Pancreas (tissue), 10 donors: ENCODE results near the gene VWA8. TPM values are rescaled to one million over a fixed set of nuclear protein-coding genes. Genes with fewer than 3 reads are reported as not detected.
"Not testable (repeated sequence)": the region's sequence is repeated elsewhere in the genome, so short reads cannot be mapped to it uniquely, and the experiment has no call there.

ENCODE experiments used
- ATAC-seq, 4 donors: fragments of 200-7000 bp; cut with Tn5 transposase; one replicate each; pipeline versions ENCODE4 v1.8.0 to v1.9.1; 2020; ENCODE audit warnings: mild to moderate bottlenecking in 4 of 4, moderate library complexity in 4 of 4
- DNase-seq, 6 donors: peaks; one replicate each; pipeline ENCODE4 v3.0.0-alpha.2; 2020
- FAIRE-seq: peaks from 2 replicates; lab custom pipeline; 2012; peaks lifted over from hg19 to GRCh38; lab: Jason Lieb, UNC
- H3K27ac ChIP-seq, 4 donors: fragments of 200-600 bp; sonication (generic); 1 replicate in 3 of 4; 2 replicates in 1 of 4; pipeline versions ENCODE4 v1.5.0 to v1.8.0; 2020
- H3K27me3 ChIP-seq, 4 donors: fragments of 200-600 bp; one replicate each; pipeline ENCODE4 v1.8.0; 2021
- H3K36me3 ChIP-seq, 3 donors: fragments of 200-600 bp; sonication (generic) in 1 of 3; one replicate each; pipeline versions ENCODE4 v1.5.0 to v1.8.0; 2020 to 2021
- H3K4me1 ChIP-seq, 3 donors: fragments of 200-600 bp; one replicate each; pipeline ENCODE4 v1.8.0; 2021
- H3K4me3 ChIP-seq, 4 donors: fragments of 200-600 bp; sonication (generic) in 2 of 4; one replicate each; pipeline versions ENCODE4 v1.5.0 to v1.8.0; 2020 to 2021
- H3K9me3 ChIP-seq, 4 donors: fragments of 200-600 bp; one replicate each; pipeline ENCODE4 v1.8.0; 2021
- WGBS, 2 donors: extraction: QIAGEN DNeasy Blood & Tissue Kit; methylation state at CpG; one replicate each; pipeline ENCODE4 v1.1.7; 2013; 5-methylcytosine and 5-hydroxymethylcytosine counted together
- intact Hi-C, 3 donors: fragments of 100-400 bp; cut with DNase I; formaldehyde crosslinking; loops; one replicate each; pipeline versions ENCODE4 v1.11.1 to v1.14.2; 2022
- polyA plus RNA-seq, 2 donors: library from polyadenylated mRNA; stranded (reverse); fragments of 200-250 nt; gene quantifications; one replicate each; pipeline ENCODE4 v1.2.3, GENCODE V29; 2013
- total RNA-seq, 6 donors: library from RNA; stranded (reverse); fragmentation: NEBNext Ultra II Directional in 4 of 6; extraction: Animal tissue kit (Norgen Biotek cat#: 25700) in 4 of 6; gene quantifications; one replicate each; pipeline versions ENCODE4 v1.2.1 to v1.2.4, GENCODE V29; 2021 to 2023
- TF ChIP-seq, protein P1 (sequence below), 4 donors: fragments of 200-600 bp; sonication (generic) in 3 of 4; IDR thresholded peaks; one replicate each; pipeline versions ENCODE4 v1.5.0 to v1.8.0; 2021; ENCODE audit warnings: antibody characterized with exemption in 4 of 4
- donor health status: healthy with polysubstance abuse.
- donor health status: DM: no; HTN: no; CAD: no; lungs with moderate emphysema.
- donor health status: DM: no; HTN: no; CAD: no.
- donor health status: control.
- donor health status: control.
- donor health status: Bipolar disorder and iron deficiency.
- donor health status: DM: yes; HTN: yes; CAD: no.
- donor health status: DM: no; HTN: no; CAD: no.
- donor health status: DM: no; HTN: no; CAD: no.
- donor health status: DM: yes; HTN: yes; CAD: no.

VWA8 gene
- total and polyA plus RNA-seq, 8 donors, result 3.3 to 15.8 (median 9.2) TPM

DNA sequence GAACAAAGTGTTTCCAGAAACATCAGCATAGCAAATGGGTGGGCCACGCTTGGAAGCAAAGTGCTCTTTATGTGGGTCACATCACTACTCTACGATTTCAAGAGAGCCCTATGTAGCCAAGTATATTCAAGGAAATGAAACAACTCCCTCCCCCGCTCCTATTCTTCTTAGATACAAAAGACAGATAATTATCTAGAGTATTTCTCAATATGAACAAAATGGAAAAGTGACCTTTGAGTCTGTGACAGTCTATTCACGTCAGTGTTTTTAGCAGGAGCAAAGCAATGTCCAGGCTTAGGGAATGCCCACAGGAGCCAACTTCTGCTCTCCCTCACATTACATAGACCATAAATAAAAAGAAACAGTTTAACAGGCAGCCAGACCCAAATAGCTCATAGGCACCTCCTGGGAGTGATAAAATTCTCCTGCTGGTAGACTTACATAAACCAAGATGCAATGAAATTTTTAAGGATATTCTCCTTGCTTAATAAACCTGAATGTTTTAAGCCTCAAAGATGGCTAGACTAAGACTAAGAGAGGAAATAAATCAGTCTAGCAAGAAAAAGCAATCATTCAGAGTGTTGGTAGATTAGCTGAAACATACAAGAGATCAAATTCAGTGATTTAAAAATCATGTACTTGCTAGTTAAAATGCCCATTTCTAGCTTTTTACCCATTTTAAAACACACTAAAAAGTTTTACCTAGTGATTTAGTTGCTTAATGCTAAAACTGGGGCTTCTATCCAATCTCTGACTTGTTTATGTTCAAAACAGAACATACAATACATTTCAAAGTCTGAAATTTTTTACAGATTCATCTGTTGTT is 320.7 kb downstream of the VWA8 start:
- no peaks in the 10 kb centered on the region for H3K27me3 ChIP-seq
- intact Hi-C loops, result no loop called here
- no peak for FAIRE-seq
- no peaks in the 10 kb centered on the region for H3K9me3 ChIP-seq
- no peak overlapping the region for H3K4me3 ChIP-seq
- WGBS, 2 donors, result 74 to 77% methylated on average over 4 of the region's 4 CpGs
- no peak for DNase-seq
- no peaks in the 10 kb centered on the region for H3K36me3 ChIP-seq
- H3K27ac ChIP-seq, result no peak overlapping the region
- peaks cover 0 to 6% (median 5%) of the 10 kb centered on the region in 3 donors for H3K4me1 ChIP-seq
- TF ChIP-seq, protein P1, sequence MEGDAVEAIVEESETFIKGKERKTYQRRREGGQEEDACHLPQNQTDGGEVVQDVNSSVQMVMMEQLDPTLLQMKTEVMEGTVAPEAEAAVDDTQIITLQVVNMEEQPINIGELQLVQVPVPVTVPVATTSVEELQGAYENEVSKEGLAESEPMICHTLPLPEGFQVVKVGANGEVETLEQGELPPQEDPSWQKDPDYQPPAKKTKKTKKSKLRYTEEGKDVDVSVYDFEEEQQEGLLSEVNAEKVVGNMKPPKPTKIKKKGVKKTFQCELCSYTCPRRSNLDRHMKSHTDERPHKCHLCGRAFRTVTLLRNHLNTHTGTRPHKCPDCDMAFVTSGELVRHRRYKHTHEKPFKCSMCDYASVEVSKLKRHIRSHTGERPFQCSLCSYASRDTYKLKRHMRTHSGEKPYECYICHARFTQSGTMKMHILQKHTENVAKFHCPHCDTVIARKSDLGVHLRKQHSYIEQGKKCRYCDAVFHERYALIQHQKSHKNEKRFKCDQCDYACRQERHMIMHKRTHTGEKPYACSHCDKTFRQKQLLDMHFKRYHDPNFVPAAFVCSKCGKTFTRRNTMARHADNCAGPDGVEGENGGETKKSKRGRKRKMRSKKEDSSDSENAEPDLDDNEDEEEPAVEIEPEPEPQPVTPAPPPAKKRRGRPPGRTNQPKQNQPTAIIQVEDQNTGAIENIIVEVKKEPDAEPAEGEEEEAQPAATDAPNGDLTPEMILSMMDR (IDR thresholded peaks at IDR 0.05), result no peak
- ATAC-seq, result peak in 2 of 4 donors; percentile 38 to 49

DNA sequence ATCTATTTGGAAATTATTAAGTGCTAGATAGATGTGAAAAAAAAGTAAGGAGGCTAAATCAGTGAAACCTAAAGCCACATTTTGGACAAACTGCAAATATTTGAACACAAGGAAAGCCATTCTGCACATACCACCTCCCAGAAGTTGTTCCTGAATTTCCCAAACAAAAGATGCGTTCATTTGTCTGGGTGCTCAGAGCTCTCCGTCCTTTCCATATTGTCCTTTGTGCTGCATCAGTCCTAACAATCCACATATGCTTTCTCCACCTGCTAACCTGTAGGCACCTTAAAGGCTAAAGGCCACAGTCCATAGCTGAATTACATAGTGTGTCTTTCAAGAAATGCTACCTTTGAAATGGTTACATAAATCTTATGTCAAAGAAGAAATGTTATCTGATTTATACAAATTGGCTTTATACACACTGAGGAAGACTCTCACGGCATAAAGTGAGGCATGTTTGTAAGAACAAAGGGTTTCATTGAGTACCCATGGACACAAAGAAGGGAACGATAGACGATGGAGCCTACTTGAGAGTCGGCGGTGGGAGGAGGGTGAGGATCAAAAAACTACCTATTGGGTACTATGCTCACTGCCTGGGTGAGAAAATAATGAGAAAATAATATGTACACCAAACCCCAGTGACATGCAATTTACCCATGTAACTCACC is 321.5 kb downstream of the VWA8 start:
- Histone ChIP-seq H3K9me3 (no peaks in the 10 kb centered on the region), H3K27ac (no peak overlapping the region), H3K4me1 (no peaks in the 10 kb centered on the region), H3K4me3 (no peak overlapping the region), H3K36me3 (no peaks in the 10 kb centered on the region), H3K27me3 (no peaks in the 10 kb centered on the region)
- WGBS, 2 donors, result 66 to 90% methylated on average over 7 of the region's 7 CpGs
- intact Hi-C loops, result no loop called here
- DNase-seq (no peak), FAIRE-seq (no peak), ATAC-seq (no peak)
- TF ChIP-seq, protein P1 (IDR thresholded peaks at IDR 0.05), result no peak

DNA sequence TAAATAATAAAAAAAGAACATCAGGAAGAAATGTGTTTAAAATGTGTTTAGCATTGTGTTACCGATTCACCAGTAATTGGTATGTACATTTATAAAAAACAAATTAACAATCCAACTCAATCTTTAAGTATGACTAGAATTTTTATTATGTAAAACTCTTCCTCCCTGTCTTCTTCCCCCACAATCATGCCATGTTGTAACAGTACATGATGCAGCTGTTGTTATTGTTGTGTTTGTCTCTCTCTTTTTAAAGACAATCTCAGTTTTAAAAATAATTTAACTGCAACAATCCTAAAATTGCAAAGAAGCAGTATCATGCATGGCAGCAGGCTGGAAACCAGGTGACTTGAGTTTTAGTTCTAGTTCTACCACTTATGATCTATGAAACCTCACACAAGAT is 323.3 kb downstream of the VWA8 start:
- no peaks in the 10 kb centered on the region for H3K36me3 ChIP-seq
- H3K4me3 ChIP-seq, result no peak overlapping the region
- FAIRE-seq (no peak), DNase-seq (no peak), ATAC-seq (no peak)
- H3K27me3 ChIP-seq, result no peaks in the 10 kb centered on the region
- H3K9me3 ChIP-seq, result no peaks in the 10 kb centered on the region
- H3K4me1 ChIP-seq, result no peaks in the 10 kb centered on the region
- 96 to 100% methylated on average over 1 of the region's 1 CpG for WGBS, 2 donors
- TF ChIP-seq, protein P1 (IDR thresholded peaks at IDR 0.05), result no peak
- intact Hi-C loops, result no loop called here
- H3K27ac ChIP-seq, result no peak overlapping the region

DNA sequence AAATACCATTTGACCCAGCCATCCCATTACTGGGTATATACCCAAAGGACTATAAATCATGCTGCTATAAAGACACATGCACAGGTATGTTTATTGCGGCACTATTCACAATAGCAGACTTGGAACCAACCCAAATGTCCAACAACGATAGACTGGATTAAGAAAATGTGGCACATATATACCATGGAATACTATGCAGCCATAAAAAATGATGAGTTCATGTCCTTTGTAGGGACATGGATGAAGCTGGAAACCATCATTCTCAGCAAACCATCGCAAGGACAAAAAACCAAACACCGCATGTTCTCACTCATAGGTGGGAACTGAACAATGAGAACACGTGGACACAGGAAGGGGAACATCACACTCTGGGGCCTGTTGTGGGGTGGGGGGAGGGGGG is 323.9 kb downstream of the VWA8 start:
- H3K4me3 ChIP-seq, H3K4me1 ChIP-seq, intact Hi-C loops, DNase-seq, ATAC-seq, H3K9me3 ChIP-seq, H3K27ac ChIP-seq, H3K36me3 ChIP-seq, H3K27me3 ChIP-seq, FAIRE-seq: not testable (repeated sequence)
- 78 to 100% methylated on average over 1 to 4 of the region's 5 CpGs for WGBS, 2 donors

DNA sequence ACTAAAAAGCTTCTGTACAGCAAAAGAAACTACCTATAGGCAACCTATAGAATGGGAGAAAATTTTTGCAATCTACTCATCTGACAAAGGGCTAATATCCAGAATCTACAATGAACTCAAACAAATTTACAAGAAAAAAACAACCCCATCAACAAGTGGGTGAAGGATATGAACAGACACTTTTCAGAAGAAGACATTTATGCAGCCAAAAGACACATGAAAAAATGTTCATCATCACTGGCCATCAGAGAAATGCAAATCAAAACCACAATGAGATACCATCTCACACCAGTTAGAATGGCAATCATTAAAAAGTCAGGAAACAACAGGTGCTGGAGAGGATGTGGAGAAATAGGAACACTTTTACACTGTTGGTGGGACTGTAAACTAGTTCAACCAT is 324.3 kb downstream of the VWA8 start:
- ATAC-seq, intact Hi-C loops, H3K27me3 ChIP-seq, H3K4me3 ChIP-seq, H3K4me1 ChIP-seq, H3K36me3 ChIP-seq, H3K9me3 ChIP-seq, FAIRE-seq, DNase-seq, H3K27ac ChIP-seq: not testable (repeated sequence)

DNA sequence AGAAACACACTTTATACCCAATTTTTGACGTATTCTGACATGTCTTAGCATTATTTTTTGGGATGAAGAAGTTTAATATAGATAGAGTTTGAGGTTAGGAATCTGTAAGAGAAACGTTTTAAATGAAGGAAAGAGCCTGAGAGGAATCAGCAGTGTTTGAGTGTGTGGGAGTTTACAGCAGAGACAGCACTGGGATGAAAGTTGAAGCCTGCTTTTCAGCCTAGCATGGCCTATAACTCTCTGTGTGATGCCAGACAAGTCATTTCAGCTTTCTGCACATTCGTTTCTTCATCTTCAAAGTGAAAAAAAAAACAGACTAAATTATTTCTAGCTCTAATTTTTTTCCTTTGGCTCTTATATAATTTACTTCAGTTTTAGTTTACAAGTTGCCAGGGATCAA is 326.5 kb downstream of the VWA8 start:
- ATAC-seq (no peak), DNase-seq (no peak), FAIRE-seq (no peak)
- intact Hi-C loops, result no loop called here
- Histone ChIP-seq H3K4me3 (no peak overlapping the region), H3K27ac (no peak overlapping the region), H3K9me3 (no peaks in the 10 kb centered on the region), H3K4me1 (no peaks in the 10 kb centered on the region), H3K36me3 (no peaks in the 10 kb centered on the region), H3K27me3 (no peaks in the 10 kb centered on the region)
- WGBS, 2 donors, result 75 to 86% methylated on average over 3 of the region's 3 CpGs
- TF ChIP-seq, protein P1 (IDR thresholded peaks at IDR 0.05), result no peak
